Ishikawa (cell line): ENCODE data around the gene GKN2.

Experiments used
- CEBPB ChIP-seq: IDR thresholded peaks from 2 replicates; pipeline ENCODE4 v1.6.1; 2012
- EP300 ChIP-seq: IDR thresholded peaks from 2 replicates; pipeline ENCODE4 v1.6.1; 2012; ENCODE audit warnings: borderline replicate concordance
- RAD21 ChIP-seq: IDR thresholded peaks from 2 replicates; pipeline ENCODE4 v1.6.1; 2012; ENCODE audit warnings: low read depth
- TF ChIP-seq, protein P1 (sequence below): IDR thresholded peaks from 2 replicates; pipeline ENCODE4 v1.6.1; 2012; ENCODE audit warnings: low read depth, mild to moderate bottlenecking

DNA sequence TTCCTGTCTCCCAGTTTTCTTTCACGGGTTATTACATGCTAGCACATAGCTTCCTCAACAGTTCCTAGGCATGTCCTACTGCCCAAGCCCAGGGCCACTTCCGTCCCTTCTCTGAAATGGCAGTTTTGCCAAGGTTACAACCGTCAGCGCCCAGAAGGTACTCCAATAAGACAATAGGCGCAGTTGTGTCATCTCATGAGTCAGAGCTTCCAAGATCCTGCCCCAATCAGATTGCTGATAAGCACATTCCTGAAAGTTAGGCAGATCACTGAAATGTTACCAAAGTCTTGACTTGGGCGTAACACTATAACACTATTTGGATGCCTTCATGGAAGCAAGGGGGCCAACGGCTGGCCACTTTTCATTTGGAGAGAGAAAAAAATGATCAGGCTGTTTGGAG, 34.2 kb downstream of the GKN2 start:
- TF ChIP-seq, protein P1, sequence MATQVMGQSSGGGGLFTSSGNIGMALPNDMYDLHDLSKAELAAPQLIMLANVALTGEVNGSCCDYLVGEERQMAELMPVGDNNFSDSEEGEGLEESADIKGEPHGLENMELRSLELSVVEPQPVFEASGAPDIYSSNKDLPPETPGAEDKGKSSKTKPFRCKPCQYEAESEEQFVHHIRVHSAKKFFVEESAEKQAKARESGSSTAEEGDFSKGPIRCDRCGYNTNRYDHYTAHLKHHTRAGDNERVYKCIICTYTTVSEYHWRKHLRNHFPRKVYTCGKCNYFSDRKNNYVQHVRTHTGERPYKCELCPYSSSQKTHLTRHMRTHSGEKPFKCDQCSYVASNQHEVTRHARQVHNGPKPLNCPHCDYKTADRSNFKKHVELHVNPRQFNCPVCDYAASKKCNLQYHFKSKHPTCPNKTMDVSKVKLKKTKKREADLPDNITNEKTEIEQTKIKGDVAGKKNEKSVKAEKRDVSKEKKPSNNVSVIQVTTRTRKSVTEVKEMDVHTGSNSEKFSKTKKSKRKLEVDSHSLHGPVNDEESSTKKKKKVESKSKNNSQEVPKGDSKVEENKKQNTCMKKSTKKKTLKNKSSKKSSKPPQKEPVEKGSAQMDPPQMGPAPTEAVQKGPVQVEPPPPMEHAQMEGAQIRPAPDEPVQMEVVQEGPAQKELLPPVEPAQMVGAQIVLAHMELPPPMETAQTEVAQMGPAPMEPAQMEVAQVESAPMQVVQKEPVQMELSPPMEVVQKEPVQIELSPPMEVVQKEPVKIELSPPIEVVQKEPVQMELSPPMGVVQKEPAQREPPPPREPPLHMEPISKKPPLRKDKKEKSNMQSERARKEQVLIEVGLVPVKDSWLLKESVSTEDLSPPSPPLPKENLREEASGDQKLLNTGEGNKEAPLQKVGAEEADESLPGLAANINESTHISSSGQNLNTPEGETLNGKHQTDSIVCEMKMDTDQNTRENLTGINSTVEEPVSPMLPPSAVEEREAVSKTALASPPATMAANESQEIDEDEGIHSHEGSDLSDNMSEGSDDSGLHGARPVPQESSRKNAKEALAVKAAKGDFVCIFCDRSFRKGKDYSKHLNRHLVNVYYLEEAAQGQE: no peak
- no peak for TF ChIP-seq RAD21
- no peak for TF ChIP-seq CEBPB
- TF ChIP-seq EP300: peak; percentile 46; the same call in 1 of the 2 replicates
